ENCODE data around the gene TLE1.

TLE1 gene

DNA sequence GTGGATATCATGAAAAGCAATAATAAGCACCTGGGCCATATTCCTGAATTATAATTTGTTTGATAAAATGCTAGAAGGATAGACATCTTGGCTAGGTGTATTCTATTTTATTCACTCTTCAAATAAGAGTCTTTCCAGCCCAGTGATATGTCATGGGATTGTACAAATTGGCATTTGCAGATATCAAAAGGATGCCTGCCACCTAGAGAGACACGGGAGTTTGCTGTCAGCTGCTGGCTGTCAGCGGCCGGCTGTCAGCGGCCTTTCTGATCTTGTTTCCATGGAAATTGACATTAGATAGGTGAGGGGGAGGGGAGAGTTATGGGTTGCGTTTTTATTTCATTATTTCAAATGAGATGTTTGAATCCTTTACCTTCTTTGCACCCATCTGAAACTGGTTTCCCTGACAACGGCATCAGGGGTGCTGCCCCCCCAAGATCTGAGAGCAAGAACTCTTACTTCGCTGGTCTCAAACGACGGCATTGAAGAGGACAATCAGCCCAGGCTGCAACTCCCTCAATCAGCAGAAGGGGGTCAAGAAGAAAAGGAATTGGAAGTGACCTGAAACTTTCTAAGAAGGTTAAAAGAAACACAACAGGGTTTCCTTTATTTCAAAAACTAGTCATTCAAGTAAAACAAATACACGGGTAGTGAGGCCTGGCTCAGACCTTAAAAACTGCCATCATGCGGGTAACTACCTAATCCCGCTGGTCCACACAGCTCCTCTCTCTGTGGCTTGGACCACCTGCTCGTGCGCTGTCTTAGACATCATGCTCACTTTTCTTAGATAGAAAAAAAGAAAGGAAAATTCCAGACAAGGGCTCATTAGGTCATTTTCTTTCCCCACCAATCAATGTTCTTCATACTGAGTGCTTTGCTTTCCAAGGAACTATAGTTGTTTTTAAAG is 115.7 kb downstream of the TLE1 start:
- no peak for DNase-seq (ENCODE audit: low spot score)

DNA sequence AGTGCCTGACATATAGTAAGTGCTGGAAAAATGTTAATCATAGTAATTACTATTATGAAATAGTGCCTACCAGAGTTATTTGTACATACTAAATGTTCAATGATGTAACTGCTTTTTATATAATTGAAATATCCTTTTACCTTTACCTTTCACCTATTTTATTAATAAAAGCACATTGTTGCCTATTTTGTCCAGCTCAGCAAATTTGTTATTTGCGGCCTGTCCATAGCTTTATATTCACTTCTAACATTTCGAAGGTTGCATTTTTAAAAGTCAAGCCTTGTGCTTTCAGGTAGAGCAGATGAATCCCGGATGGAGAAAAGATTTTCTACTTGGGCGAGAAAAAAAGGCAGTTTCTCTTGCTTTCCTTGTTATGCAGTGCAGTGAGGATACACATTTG is 119.3 kb downstream of the TLE1 start:
- DNase-seq (ENCODE audit: low spot score) = no peak

DNA sequence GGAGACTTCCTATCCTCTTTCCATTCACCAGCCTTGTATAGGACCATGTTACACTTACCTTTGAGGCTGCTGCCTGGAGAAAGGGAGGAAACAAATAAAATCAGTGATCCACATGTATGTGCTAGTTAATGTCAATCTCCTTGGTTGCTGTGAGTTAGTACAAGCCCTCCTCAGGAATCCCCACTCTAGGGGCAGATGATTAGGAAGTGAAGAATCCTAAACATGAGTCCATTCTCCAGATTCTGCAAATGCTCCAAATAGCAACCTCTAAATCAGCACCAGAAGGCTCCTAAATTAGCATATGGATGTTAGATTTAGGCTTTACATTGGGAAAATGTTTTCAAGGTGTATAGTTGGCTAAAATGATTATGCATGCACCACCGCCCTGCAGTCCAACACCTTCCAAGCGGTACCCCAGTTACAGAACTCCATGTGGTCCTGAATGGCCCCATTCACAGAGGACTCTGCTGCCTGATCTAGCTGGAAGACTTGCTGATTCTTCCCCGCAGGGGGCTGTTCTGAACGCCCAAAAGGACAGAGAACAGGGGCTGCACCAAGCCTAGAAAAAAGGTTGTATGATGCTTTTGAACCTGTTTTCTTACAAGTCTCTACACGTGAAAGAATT is 123.2 kb downstream of the TLE1 start:
- DNase-seq (ENCODE audit: low spot score) = no peak

- no peak for DNase-seq (ENCODE audit: low spot score)
Measured at GRCh38 chr9:81565609-81566008, 123.7 kb downstream of the TLE1 start.

DNA sequence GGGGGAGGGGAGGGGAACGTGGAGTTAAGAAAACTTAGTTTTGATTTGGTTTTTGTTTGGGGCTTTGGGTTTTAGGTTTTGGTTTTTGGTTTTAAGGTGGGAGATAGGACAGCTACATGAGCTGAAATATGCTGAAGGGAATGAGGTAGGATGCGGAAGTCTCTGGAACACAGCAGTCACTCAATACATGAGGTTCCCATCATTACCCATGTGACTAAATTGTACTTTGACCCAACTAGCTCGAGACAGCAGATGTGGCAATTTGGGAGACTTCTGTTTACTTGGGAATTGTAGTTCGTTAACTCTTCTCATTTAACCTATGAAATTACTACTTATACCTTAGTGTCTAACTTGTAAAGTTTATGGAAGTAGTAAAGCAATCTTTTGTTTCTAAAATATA is 124.2 kb downstream of the TLE1 start:
- DNase-seq (ENCODE audit: low spot score) = no peak

DNA sequence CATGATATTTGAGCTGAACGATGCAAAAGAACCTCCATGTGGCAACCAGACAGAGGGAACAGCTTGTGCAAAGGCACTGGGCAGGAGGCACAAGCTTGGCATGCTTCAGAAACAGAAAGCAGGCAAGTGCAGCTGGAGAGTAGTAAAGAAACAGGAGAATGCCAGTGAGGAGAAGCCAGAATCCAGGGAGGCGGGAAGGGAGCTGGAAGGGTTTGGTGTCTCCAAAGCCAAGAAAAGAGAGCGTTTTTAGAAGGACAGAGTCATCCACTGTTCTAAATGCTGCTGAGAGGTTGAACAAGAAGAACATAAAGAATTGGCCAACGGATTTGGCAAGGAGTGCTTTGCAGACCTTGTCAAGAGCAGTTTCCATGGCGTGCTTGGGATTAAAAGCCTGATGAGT is 124.7 kb downstream of the TLE1 start:
- DNase-seq (ENCODE audit: low spot score) = no peak

- DNase-seq (ENCODE audit: low spot score) = no peak
Measured at GRCh38 chr9:81563739-81564138, 125.6 kb downstream of the TLE1 start.

- no peak for DNase-seq (ENCODE audit: low spot score)
Measured at GRCh38 chr9:81563020-81563407, 126.3 kb downstream of the TLE1 start.

GRCh38 chr9:81562231-81563019 is 126.9 kb downstream of the TLE1 start:
- DNase-seq (ENCODE audit: low spot score) = no peak

- no peak for DNase-seq (ENCODE audit: low spot score)
Measured at GRCh38 chr9:81560851-81561732, 128.3 kb downstream of the TLE1 start.

DNA sequence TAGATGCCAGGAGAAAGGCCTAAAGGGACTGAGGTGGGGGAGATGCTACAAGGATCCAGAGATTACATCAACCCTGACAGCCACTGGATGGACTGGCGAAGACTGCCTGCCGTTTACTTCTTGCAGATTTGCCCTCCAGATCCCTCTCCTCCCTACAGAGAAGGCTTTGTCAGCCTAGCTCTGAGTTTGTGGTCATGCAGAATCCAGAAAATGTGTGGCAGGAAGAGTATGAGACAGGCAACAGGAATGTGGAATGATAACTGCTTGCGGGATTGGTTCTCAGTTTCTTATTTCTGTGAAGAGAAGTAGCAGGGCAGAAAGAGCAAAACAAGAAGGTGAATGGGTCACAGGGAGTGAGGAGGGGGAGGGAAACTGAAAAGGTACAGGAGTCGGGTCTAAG is 129.6 kb downstream of the TLE1 start:
- no peak for DNase-seq (ENCODE audit: low spot score)

GRCh38 chr9:81559197-81559596 is 130.2 kb downstream of the TLE1 start:
- DNase-seq (ENCODE audit: low spot score) = no peak

DNA sequence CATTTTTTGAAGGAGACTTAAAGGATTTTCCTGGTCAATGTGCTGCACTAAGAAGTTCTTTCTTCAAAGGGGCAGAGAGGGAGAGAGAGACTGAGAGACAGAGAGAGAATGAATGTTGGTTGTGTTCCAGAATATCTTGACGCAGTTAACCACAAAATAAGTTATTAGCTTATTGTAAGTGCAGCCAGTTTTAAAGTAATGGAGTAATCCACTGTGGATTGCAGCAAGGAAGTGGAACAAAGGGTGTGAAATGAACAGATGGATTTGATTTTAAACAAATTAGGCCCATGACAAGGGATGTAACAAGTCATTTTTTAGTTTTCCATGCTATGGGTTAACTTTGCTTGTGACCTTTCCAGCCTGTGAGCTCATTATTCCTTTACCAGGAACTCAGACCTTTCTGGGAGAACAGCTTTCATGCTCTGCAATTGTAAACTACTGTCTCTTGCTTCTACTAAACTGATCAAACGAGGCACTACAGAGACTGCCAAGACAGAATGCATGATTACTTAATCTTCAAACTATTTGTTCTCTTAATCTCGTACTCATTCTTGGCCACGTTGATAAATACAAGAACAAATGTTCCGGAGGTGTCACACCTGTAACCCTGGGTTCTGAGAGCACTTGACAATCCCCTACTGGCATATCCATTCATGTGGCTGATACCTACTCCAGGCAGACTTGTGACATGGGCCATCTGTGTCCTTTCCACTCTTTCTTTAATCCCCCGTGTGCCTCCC is 131.1 kb downstream of the TLE1 start:
- DNase-seq (ENCODE audit: low spot score) = no peak

- no peak for DNase-seq (ENCODE audit: low spot score)
Measured at GRCh38 chr9:81557452-81558090, 131.8 kb downstream of the TLE1 start.

DNA sequence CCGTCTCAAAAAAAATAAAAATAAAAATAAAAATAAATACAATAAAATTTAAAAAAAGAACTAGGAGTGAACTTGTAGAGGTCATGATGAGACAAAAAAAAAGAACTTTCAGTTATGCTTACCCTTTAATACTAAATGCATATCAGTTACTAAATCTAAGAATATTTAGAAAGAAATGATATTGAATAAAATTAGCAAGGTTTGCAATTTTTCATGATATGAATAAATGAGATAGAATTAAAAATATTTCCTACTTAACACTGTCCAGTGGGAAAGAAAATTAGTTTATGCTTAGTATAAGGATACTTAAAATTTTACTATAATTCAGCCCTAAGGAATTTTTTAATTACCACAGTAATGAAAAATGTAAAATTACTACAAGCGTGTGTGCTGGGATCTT is 132.4 kb downstream of the TLE1 start:
- DNase-seq (ENCODE audit: low spot score) = no peak

DNA sequence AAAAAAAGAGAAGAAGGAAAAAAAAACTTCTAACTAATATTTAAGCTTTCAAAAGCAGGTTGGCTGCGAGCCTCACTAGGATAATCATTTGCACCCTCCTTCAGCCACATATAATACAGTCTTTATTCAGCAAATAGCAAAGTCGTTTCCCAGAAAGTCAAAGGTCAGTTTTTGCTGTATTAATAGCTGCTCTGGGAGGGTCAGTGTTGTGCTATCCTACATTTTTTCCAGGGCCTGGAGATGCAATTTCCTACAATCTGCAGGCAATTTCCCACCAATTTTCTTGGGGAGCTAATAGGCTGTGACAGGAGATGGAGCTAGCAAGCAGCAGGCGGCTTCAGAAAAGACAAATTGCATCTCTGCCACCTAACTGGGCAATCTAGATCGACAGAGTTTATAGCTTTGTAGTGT is 136.8 kb downstream of the TLE1 start:
- DNase-seq (ENCODE audit: low spot score) = no peak

- DNase-seq (ENCODE audit: low spot score) = no peak
Measured at GRCh38 chr9:81550207-81550583, 139.2 kb downstream of the TLE1 start.

GRCh38 chr9:81549500-81550206 is 139.7 kb downstream of the TLE1 start:
- DNase-seq (ENCODE audit: low spot score) = no peak

GRCh38 chr9:81548911-81549310 is 140.4 kb downstream of the TLE1 start:
- DNase-seq (ENCODE audit: low spot score) = no peak

DNA sequence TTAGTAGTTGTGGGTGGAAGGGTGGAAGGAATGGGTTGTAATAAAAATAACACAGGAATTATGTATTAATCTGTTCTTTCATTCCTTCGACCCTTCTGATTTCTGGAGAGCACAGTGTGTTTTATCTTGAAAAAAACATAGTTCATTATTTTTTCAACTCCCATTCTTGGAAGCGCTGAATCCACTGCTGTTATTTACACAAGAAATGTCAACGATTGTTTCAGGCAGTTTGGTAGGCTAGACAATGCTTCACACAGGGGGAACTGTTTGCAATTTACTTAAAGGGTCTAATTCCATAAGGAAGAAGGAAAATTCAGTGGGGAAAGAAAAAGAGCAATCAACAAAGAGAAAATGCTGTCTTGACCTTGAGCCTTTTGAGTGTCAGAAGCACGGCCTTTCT is 142.9 kb downstream of the TLE1 start:
- DNase-seq (ENCODE audit: low spot score) = no peak

Measured in hematopoietic multipotent progenitor cell treated with erythropoietin and hydrocortisone succinate and interleukin-3 and kit ligand, for 17 days (in vitro differentiated cells).